SK-N-SH (cell line): ENCODE results near the gene LRRC34.

ENCODE experiments used
- EZH2phosphoT487 ChIP-seq: fragments of 200-600 bp; sonication (generic); IDR thresholded peaks from 2 replicates; pipeline ENCODE4 v1.6.1; 2017; ENCODE audit warnings: low read depth, mixed run types, mild to moderate bottlenecking, antibody characterized with exemption, moderate library complexity, borderline replicate concordance
- GABPA ChIP-seq: IDR thresholded peaks from 2 replicates; pipeline ENCODE4 v1.4.0; 2012; ENCODE audit warnings: low read depth, mild to moderate bottlenecking
- NRF1 ChIP-seq: IDR thresholded peaks from 2 replicates; pipeline ENCODE4 v1.6.1; 2012; ENCODE audit warnings: low read depth, mild to moderate bottlenecking, low read length
- POLR2AphosphoS5 ChIP-seq: IDR thresholded peaks from 2 replicates; pipeline ENCODE4 v1.6.1; 2012; ENCODE audit warnings: low read depth, low read length
- RAD21 ChIP-seq: IDR thresholded peaks from 2 replicates; pipeline ENCODE4 v1.6.1; 2012; ENCODE audit warnings: mild to moderate bottlenecking, low read length
- TAF1 ChIP-seq: IDR thresholded peaks from 2 replicates; pipeline ENCODE4 v1.6.1; 2012; ENCODE audit warnings: low read depth, mild to moderate bottlenecking, low read length, moderate library complexity, borderline replicate concordance
- TF ChIP-seq, protein P1 (sequence below): fragments of 200-600 bp; sonication (generic); IDR thresholded peaks from 2 replicates; pipeline ENCODE4 v1.6.1; 2017; ENCODE audit warnings: antibody characterized with exemption, mild to moderate bottlenecking, moderate library complexity
- TF ChIP-seq, protein P2 (sequence below): IDR thresholded peaks from 2 replicates; pipeline ENCODE4 v1.6.1; 2012; ENCODE audit warnings: mild to moderate bottlenecking, low read depth, low read length, moderate library complexity

DNA sequence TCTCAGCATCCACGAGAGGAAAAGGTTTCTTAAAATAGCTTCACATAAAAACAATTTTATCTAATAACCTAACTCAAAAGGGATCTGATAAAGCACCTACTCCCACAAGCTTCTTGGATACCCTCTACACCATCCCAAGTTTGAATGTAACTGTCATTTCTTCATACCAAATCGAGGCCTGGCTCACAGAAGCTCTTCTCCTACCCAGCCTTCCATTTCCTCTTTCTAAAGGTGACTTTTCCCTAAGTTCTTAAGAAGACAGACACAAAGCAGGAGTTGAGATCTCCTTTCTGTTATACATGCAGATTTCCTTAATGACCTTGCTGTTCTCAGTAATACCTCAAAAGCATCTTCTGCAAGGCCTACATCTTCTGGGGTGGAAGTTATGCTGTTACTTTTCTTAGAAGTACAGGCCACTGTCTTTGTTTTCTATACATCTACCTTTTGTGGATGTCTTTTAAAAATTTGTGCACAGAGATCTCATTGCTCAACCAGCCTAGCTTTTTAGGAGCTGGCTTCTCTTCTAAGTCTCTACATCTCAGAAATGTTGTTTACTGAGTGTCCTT is 3.4 kb downstream of the LRRC34 start:
- TF ChIP-seq GABPA: no peak
- TF ChIP-seq, protein P1, sequence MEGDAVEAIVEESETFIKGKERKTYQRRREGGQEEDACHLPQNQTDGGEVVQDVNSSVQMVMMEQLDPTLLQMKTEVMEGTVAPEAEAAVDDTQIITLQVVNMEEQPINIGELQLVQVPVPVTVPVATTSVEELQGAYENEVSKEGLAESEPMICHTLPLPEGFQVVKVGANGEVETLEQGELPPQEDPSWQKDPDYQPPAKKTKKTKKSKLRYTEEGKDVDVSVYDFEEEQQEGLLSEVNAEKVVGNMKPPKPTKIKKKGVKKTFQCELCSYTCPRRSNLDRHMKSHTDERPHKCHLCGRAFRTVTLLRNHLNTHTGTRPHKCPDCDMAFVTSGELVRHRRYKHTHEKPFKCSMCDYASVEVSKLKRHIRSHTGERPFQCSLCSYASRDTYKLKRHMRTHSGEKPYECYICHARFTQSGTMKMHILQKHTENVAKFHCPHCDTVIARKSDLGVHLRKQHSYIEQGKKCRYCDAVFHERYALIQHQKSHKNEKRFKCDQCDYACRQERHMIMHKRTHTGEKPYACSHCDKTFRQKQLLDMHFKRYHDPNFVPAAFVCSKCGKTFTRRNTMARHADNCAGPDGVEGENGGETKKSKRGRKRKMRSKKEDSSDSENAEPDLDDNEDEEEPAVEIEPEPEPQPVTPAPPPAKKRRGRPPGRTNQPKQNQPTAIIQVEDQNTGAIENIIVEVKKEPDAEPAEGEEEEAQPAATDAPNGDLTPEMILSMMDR: no peak
- TF ChIP-seq TAF1: no peak
- no peak for TF ChIP-seq RAD21
- no peak for TF ChIP-seq POLR2AphosphoS5
- no peak for TF ChIP-seq NRF1
- TF ChIP-seq, protein P2, sequence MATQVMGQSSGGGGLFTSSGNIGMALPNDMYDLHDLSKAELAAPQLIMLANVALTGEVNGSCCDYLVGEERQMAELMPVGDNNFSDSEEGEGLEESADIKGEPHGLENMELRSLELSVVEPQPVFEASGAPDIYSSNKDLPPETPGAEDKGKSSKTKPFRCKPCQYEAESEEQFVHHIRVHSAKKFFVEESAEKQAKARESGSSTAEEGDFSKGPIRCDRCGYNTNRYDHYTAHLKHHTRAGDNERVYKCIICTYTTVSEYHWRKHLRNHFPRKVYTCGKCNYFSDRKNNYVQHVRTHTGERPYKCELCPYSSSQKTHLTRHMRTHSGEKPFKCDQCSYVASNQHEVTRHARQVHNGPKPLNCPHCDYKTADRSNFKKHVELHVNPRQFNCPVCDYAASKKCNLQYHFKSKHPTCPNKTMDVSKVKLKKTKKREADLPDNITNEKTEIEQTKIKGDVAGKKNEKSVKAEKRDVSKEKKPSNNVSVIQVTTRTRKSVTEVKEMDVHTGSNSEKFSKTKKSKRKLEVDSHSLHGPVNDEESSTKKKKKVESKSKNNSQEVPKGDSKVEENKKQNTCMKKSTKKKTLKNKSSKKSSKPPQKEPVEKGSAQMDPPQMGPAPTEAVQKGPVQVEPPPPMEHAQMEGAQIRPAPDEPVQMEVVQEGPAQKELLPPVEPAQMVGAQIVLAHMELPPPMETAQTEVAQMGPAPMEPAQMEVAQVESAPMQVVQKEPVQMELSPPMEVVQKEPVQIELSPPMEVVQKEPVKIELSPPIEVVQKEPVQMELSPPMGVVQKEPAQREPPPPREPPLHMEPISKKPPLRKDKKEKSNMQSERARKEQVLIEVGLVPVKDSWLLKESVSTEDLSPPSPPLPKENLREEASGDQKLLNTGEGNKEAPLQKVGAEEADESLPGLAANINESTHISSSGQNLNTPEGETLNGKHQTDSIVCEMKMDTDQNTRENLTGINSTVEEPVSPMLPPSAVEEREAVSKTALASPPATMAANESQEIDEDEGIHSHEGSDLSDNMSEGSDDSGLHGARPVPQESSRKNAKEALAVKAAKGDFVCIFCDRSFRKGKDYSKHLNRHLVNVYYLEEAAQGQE: no peak
- TF ChIP-seq EZH2phosphoT487: no peak
